A204.1 (cell line): ENCODE results near the gene ANKRD63.

ENCODE experiments used
- FAIRE-seq: peaks from 2 replicates; lab custom pipeline; 2012; peaks lifted over from hg19 to GRCh38; lab: Jason Lieb, UNC

The ANKRD63 gene

GRCh38 chr15:40256638-40257235 lies 26.1 kb downstream of the ANKRD63 start:
- no peak for FAIRE-seq

GRCh38 chr15:40255033-40255432 lies 27.8 kb downstream of the ANKRD63 start:
- no peak for FAIRE-seq

- no peak for FAIRE-seq
Measured at GRCh38 chr15:40254452-40254851, 28.4 kb downstream of the ANKRD63 start.

GRCh38 chr15:40253167-40253790 lies 29.6 kb downstream of the ANKRD63 start:
- no peak for FAIRE-seq

- no peak for FAIRE-seq
Measured at GRCh38 chr15:40252438-40253166, 30.3 kb downstream of the ANKRD63 start.

GRCh38 chr15:40252141-40252437 lies 30.8 kb downstream of the ANKRD63 start:
- FAIRE-seq: no peak

GRCh38 chr15:40251486-40252140 lies 31.3 kb downstream of the ANKRD63 start:
- FAIRE-seq: no peak

GRCh38 chr15:40250771-40251483 lies 31.9 kb downstream of the ANKRD63 start:
- FAIRE-seq: no peak

GRCh38 chr15:40250304-40250656 lies 32.6 kb downstream of the ANKRD63 start:
- no peak for FAIRE-seq

- no peak for FAIRE-seq
Measured at GRCh38 chr15:40249477-40250303, 33.2 kb downstream of the ANKRD63 start.

- FAIRE-seq: no peak
Measured at GRCh38 chr15:40248006-40248783, 34.7 kb downstream of the ANKRD63 start.

- FAIRE-seq: no peak
Measured at GRCh38 chr15:40247406-40247971, 35.4 kb downstream of the ANKRD63 start.

GRCh38 chr15:40246496-40247280 lies 36.2 kb downstream of the ANKRD63 start:
- FAIRE-seq: no peak

- no peak for FAIRE-seq
Measured at GRCh38 chr15:40245666-40246450, 37.0 kb downstream of the ANKRD63 start.

GRCh38 chr15:40244961-40245523 lies 37.8 kb downstream of the ANKRD63 start:
- no peak for FAIRE-seq

GRCh38 chr15:40243126-40243810 lies 39.6 kb downstream of the ANKRD63 start:
- no peak for FAIRE-seq

- FAIRE-seq: no peak
Measured at GRCh38 chr15:40242601-40243000, 40.3 kb downstream of the ANKRD63 start.

GRCh38 chr15:40242213-40242599 lies 40.7 kb downstream of the ANKRD63 start:
- no peak for FAIRE-seq
